Mucosa of rectum (tissue), 2 donors: ENCODE data around the gene TMA7B.

Experiments
- H3K27ac ChIP-seq, 2 donors: one replicate each; pipeline ENCODE4 v1.7.0; 2013; ENCODE audit warnings: inconsistent platforms in 2 of 2, low read depth in 2 of 2, low read length in 2 of 2
- H3K27me3 ChIP-seq, 2 donors: one replicate each; pipeline ENCODE4 v1.7.0; 2013; ENCODE audit warnings: low read length in 2 of 2; ENCODE audit not compliant: control insufficient read depth in 2 of 2, insufficient read depth in 2 of 2
- H3K36me3 ChIP-seq, 2 donors: one replicate each; pipeline ENCODE4 v1.7.0; 2013; ENCODE audit warnings: low read length in 2 of 2; ENCODE audit not compliant: control insufficient read depth in 2 of 2, insufficient read depth in 2 of 2
- H3K4me1 ChIP-seq, 2 donors: one replicate each; pipeline ENCODE4 v1.7.0; 2013; ENCODE audit warnings: low read length in 2 of 2, mild to moderate bottlenecking in 1 of 2; ENCODE audit not compliant: control insufficient read depth in 2 of 2, insufficient read depth in 2 of 2
- H3K4me3 ChIP-seq, 2 donors: one replicate each; pipeline ENCODE4 v1.7.0; 2013; ENCODE audit warnings: low read length in 2 of 2
- H3K9ac ChIP-seq, 2 donors: one replicate each; pipeline ENCODE4 v1.7.0; 2013; ENCODE audit warnings: low read length in 2 of 2, low read depth in 1 of 2, mild to moderate bottlenecking in 1 of 2
- H3K9me3 ChIP-seq, 2 donors: one replicate each; pipeline ENCODE4 v1.7.0; 2013; ENCODE audit warnings: low read length in 2 of 2; ENCODE audit not compliant: control insufficient read depth in 2 of 2
- donor health status: healthy.
- donor health status: Normal muscosa, but diverticular disease.

The TMA7B gene

GRCh38 chr22:39999144-39999757, 39.1 kb downstream of the TMA7B start:
- Histone ChIP-seq H3K4me1 (peaks cover 31 to 59% of the 10 kb centered on the region in 2 donors), H3K9ac (peak overlapping the region in 1 of 2 donors; percentile 54), H3K9me3 (no peaks in the 10 kb centered on the region), H3K4me3 (peak overlapping the region in 1 of 2 donors; percentile 26), H3K27ac (peak overlapping the region; percentile 86 to 88), H3K27me3 (peaks cover 0 to 3% of the 10 kb centered on the region in 2 donors), H3K36me3 (no peaks in the 10 kb centered on the region)

- Histone ChIP-seq H3K4me1 (peaks cover 30 to 58% of the 10 kb centered on the region in 2 donors), H3K27me3 (no peaks in the 10 kb centered on the region), H3K27ac (peak overlapping the region; percentile 86 to 88), H3K9me3 (no peaks in the 10 kb centered on the region), H3K36me3 (no peaks in the 10 kb centered on the region), H3K4me3 (no peak overlapping the region), H3K9ac (peak overlapping the region in 1 of 2 donors; percentile 12)
Measured at GRCh38 chr22:40000171-40000570, 40.0 kb downstream of the TMA7B start.

GRCh38 chr22:40001106-40001505, 40.9 kb downstream of the TMA7B start:
- Histone ChIP-seq H3K9ac (no peak overlapping the region), H3K4me3 (no peak overlapping the region), H3K27ac (peak overlapping the region in 1 of 2 donors; percentile 10), H3K27me3 (no peaks in the 10 kb centered on the region), H3K4me1 (peaks cover 30 to 53% of the 10 kb centered on the region in 2 donors), H3K9me3 (no peaks in the 10 kb centered on the region), H3K36me3 (no peaks in the 10 kb centered on the region)

GRCh38 chr22:40001800-40002577, 41.8 kb downstream of the TMA7B start:
- no peak overlapping the region for H3K4me3 ChIP-seq
- no peaks in the 10 kb centered on the region for H3K9me3 ChIP-seq
- H3K36me3 ChIP-seq, result no peaks in the 10 kb centered on the region
- no peak overlapping the region for H3K27ac ChIP-seq
- H3K27me3 ChIP-seq, result no peaks in the 10 kb centered on the region
- H3K9ac ChIP-seq, result no peak overlapping the region
- peaks cover 30 to 50% of the 10 kb centered on the region in 2 donors for H3K4me1 ChIP-seq

GRCh38 chr22:40002935-40003715, 42.9 kb downstream of the TMA7B start:
- Histone ChIP-seq H3K4me3 (no peak overlapping the region), H3K9ac (no peak overlapping the region), H3K27ac (no peak overlapping the region), H3K27me3 (peaks cover 0 to 3% of the 10 kb centered on the region in 2 donors), H3K9me3 (no peaks in the 10 kb centered on the region), H3K36me3 (no peaks in the 10 kb centered on the region), H3K4me1 (peaks cover 22 to 39% of the 10 kb centered on the region in 2 donors)

- Histone ChIP-seq H3K4me3 (no peak overlapping the region), H3K4me1 (peaks cover 6 to 36% of the 10 kb centered on the region in 2 donors), H3K27ac (no peak overlapping the region)
Measured at GRCh38 chr22:40004836-40005235, 44.6 kb downstream of the TMA7B start.

GRCh38 chr22:40006641-40007040, 46.4 kb downstream of the TMA7B start:
- no peak overlapping the region for H3K9ac ChIP-seq
- H3K27me3 ChIP-seq, result peaks cover 0 to 3% of the 10 kb centered on the region in 2 donors
- H3K9me3 ChIP-seq, result no peaks in the 10 kb centered on the region
- no peaks in the 10 kb centered on the region for H3K36me3 ChIP-seq
- peaks cover 3 to 27% of the 10 kb centered on the region in 2 donors for H3K4me1 ChIP-seq
- H3K4me3 ChIP-seq, result no peak overlapping the region
- no peak overlapping the region for H3K27ac ChIP-seq

More at GRCh38 chr22:40004836-40005235, 44.6 kb downstream of the TMA7B start:
- Histone ChIP-seq H3K9ac (no peak overlapping the region), H3K9me3 (no peaks in the 10 kb centered on the region), H3K36me3 (no peaks in the 10 kb centered on the region), H3K27me3 (peaks cover 0 to 3% of the 10 kb centered on the region in 2 donors)

- Histone ChIP-seq H3K9me3 (no peaks in the 10 kb centered on the region), H3K27me3 (peaks cover 0 to 3% of the 10 kb centered on the region in 2 donors), H3K4me1 (peaks cover 3 to 24% of the 10 kb centered on the region in 2 donors), H3K36me3 (no peaks in the 10 kb centered on the region), H3K9ac (no peak overlapping the region), H3K4me3 (no peak overlapping the region), H3K27ac (no peak overlapping the region)
Measured at GRCh38 chr22:40007853-40008710, 47.9 kb downstream of the TMA7B start.

- H3K36me3 ChIP-seq, result no peaks in the 10 kb centered on the region
- H3K9ac ChIP-seq, result no peak overlapping the region
- H3K4me3 ChIP-seq, result no peak overlapping the region
- H3K27ac ChIP-seq, result peak overlapping the region; percentile 5 to 40
- peaks cover 3 to 24% of the 10 kb centered on the region in 2 donors for H3K4me1 ChIP-seq
- H3K27me3 ChIP-seq, result peaks cover 0 to 3% of the 10 kb centered on the region in 2 donors
- H3K9me3 ChIP-seq, result no peaks in the 10 kb centered on the region
Measured at GRCh38 chr22:40008726-40009291, 48.6 kb downstream of the TMA7B start.
